GM13977 (cell line): ENCODE measurements around the gene CRELD2.
"Not testable (repeated sequence)": the region's sequence is repeated elsewhere in the genome, so short reads cannot be mapped to it uniquely, and the experiment has no call there.

ENCODE experiments used
- DNase-seq: peaks from one replicate; pipeline ENCODE4 v3.0.0; 2012; ENCODE audit warnings: low spot score
- in situ Hi-C: fragments of 300-500 bp; cut with MboI; formaldehyde crosslinking; loops from one replicate; pipeline ENCODE4 v1.12.0; 2022; ENCODE audit warnings: low sequenced_read_pairs, low pct_unique_long_range_greater_than_20kb, mixed read lengths, inconsistent platforms; ENCODE audit not compliant: unreplicated experiment
- TF ChIP-seq, protein P1 (sequence below): IDR thresholded peaks from 2 replicates; pipeline ENCODE4 v1.5.1; 2012; ENCODE audit warnings: mild to moderate bottlenecking, control low read depth; ENCODE audit not compliant: insufficient read depth; ENCODE audit errors: extremely low read depth, missing control alignments

The CRELD2 gene

GRCh38 chr22:49943405-49943765, 25.0 kb downstream of the CRELD2 start:
- TF ChIP-seq, protein P1, sequence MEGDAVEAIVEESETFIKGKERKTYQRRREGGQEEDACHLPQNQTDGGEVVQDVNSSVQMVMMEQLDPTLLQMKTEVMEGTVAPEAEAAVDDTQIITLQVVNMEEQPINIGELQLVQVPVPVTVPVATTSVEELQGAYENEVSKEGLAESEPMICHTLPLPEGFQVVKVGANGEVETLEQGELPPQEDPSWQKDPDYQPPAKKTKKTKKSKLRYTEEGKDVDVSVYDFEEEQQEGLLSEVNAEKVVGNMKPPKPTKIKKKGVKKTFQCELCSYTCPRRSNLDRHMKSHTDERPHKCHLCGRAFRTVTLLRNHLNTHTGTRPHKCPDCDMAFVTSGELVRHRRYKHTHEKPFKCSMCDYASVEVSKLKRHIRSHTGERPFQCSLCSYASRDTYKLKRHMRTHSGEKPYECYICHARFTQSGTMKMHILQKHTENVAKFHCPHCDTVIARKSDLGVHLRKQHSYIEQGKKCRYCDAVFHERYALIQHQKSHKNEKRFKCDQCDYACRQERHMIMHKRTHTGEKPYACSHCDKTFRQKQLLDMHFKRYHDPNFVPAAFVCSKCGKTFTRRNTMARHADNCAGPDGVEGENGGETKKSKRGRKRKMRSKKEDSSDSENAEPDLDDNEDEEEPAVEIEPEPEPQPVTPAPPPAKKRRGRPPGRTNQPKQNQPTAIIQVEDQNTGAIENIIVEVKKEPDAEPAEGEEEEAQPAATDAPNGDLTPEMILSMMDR: no peak
- no peak for DNase-seq
- in situ Hi-C loops: loop anchor here (25.0 kb wide), 1 partner anchor 94 kb away; no protein-coding TSS in a partner anchor

DNA sequence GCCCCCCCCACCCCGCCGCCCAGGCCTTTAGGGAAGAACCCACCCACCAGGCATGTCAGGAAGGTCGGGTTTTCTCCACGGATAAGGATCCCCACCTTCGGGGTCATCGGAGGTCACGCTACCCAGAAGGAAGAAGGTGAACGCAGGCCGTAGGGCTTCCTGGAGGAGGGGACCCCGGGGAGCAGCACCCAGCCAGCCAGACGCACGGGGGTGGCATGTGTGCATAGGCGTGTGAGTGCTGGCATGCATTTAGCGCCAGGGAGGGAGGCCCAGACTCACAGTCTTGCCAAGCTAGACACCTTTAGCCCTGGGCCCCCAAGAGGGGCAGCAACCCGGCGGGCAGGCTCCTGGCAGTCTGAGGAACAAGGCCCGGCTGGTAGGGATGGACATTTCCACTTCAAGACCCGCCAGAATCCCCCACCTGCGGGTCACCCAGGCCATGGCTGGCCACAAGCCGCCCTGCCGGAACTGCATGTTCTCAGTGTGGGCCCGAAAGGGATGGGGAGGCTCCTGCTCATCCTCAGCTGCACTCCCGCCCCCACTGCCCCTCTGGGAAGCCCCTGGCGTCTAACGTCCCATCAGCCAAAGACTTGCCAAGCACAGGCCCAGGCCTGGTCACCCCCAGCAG, 25.5 kb downstream of the CRELD2 start:
- TF ChIP-seq, protein P1: no peak
- no peak for DNase-seq
- in situ Hi-C loops: loop anchor here (25.0 kb wide), 1 partner anchor 93 kb away; no protein-coding TSS in a partner anchor

GRCh38 chr22:49944399-49944891, 26.0 kb downstream of the CRELD2 start:
- no peak for DNase-seq
- in situ Hi-C loops: loop anchor here (25.0 kb wide), 1 partner anchor 93 kb away; no protein-coding TSS in a partner anchor
- TF ChIP-seq, protein P1: no peak

- DNase-seq: not testable (repeated sequence)
- in situ Hi-C loops: loop anchor here (25.0 kb wide), 1 partner anchor 92 kb away; no protein-coding TSS in a partner anchor
Observed at GRCh38 chr22:49945042-49945794, 26.8 kb downstream of the CRELD2 start.

GRCh38 chr22:49946612-49947295, 28.3 kb downstream of the CRELD2 start:
- DNase-seq: no peak
- TF ChIP-seq, protein P1: no peak

DNA sequence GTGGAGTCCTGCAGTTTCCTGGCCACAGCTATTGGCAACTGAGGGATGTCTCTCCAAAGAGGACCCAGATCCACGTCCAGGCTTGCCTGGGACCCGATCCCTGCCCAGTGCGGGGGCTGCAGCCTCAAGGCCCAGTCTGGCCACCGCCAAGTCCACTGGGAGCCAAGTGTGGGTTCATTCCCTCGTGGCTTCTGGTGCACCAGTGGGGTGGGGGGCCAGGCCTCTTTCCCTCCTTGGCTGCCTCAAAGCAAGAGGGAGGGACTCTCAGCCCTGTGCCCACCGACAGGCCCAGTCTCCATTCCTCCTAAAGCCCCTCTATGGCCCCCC, 28.8 kb downstream of the CRELD2 start:
- no peak for DNase-seq
- in situ Hi-C loops: loop anchor here (25.0 kb wide), 1 partner anchor 90 kb away; no protein-coding TSS in a partner anchor
- TF ChIP-seq, protein P1: no peak

More at GRCh38 chr22:49946612-49947295, 28.3 kb downstream of the CRELD2 start:
- in situ Hi-C loops: loop anchor here (25.0 kb wide), 1 partner anchor 91 kb away; no protein-coding TSS in a partner anchor
